ENCODE results near the gene INSR.

Gene INSR

DNA sequence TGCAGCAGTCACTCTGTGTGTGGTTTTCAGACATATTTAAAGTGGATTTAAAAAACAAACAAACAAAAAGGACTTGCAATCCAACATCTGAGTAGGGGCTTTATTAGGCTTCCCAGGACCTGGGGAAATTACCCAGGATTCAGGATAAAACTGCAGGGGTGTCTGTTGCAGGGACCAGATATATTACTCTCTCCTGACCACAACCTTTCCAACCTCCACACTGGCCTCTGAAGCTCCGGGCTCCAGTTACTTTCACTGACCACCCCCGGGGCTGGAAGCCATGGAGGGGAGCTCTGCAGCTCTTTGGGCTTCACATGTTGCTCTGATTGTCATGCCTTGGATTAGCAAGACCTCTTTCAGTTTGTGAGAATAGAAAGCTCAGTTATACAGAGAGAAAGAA lies 75.2 kb downstream of the INSR start:
- WGBS: 82% methylated on average over 2 of the region's 2 CpGs
- no peaks in the 10 kb centered on the region for H3K9me3 ChIP-seq (ENCODE audit: control insufficient read depth, low read length)
- H3K18ac ChIP-seq (ENCODE audit: low read depth in 1 of 2, low read length in 2 of 2): no peak overlapping the region
- H3K27ac ChIP-seq (ENCODE audit: low read length, poor library complexity, severe bottlenecking): no peak overlapping the region
- no peak overlapping the region for H4K91ac ChIP-seq (ENCODE audit: low read length)
- H3K4me3 ChIP-seq (ENCODE audit: insufficient read depth in 1 of 2, low read depth in 1 of 2, low read length in 2 of 2): no peak overlapping the region
- H4K8ac ChIP-seq (ENCODE audit: low read length): no peak overlapping the region
- DNase-seq: no peak
- no peak overlapping the region for H2BK12ac ChIP-seq (ENCODE audit: low read length in 2 of 2)
- H3K36me3 ChIP-seq (ENCODE audit: control insufficient read depth in 1 of 2, insufficient read depth in 2 of 2, low read depth in 1 of 2, low read length in 2 of 2): no peaks in the 10 kb centered on the region
- no peak overlapping the region for H3K14ac ChIP-seq (ENCODE audit: low read length in 2 of 2)
- no peak overlapping the region for H2BK5ac ChIP-seq (ENCODE audit: low read depth, low read length, poor library complexity, severe bottlenecking)
- no peak overlapping the region for H2BK15ac ChIP-seq (ENCODE audit: low read depth, poor library complexity, severe bottlenecking)
- no peaks in the 10 kb centered on the region for H3K4me1 ChIP-seq (ENCODE audit: control insufficient read depth, insufficient read depth, low read depth, low read length)
- H2AK5ac ChIP-seq (ENCODE audit: low read length, severe bottlenecking): no peak overlapping the region
- H3K4me2 ChIP-seq (ENCODE audit: low read length, poor library complexity, severe bottlenecking): no peak overlapping the region
- no peak overlapping the region for H3K23ac ChIP-seq (ENCODE audit: low read length in 2 of 2)
- H3K4ac ChIP-seq (ENCODE audit: low read depth in 1 of 2, low read length in 2 of 2): no peak overlapping the region
- H2BK120ac ChIP-seq (ENCODE audit: low read depth, low read length): no peak overlapping the region
- peaks cover 3% of the 10 kb centered on the region for H3K79me1 ChIP-seq (replicated peaks; ENCODE audit: low read length, poor library complexity, severe bottlenecking)
- H2AFZ ChIP-seq (ENCODE audit: low read depth, low read length): no peak overlapping the region
- H3K9ac ChIP-seq (ENCODE audit: low read length): no peak overlapping the region
- H3K27me3 ChIP-seq (ENCODE audit: control insufficient read depth in 1 of 2, insufficient read depth in 1 of 2, low read length in 2 of 2): peaks cover 0 to 10% of the 10 kb centered on the region in 2 experiments

GRCh38 chr19:7217861-7218260 lies 76.4 kb downstream of the INSR start:
- Histone ChIP-seq H3K36me3 (ENCODE audit: control insufficient read depth in 1 of 2, insufficient read depth in 2 of 2, low read depth in 1 of 2, low read length in 2 of 2) (no peaks in the 10 kb centered on the region), H3K4me3 (ENCODE audit: insufficient read depth in 1 of 2, low read depth in 1 of 2, low read length in 2 of 2) (no peak overlapping the region), H3K14ac (ENCODE audit: low read length in 2 of 2) (no peak overlapping the region), H3K27ac (ENCODE audit: low read length, poor library complexity, severe bottlenecking) (no peak overlapping the region), H2AFZ (ENCODE audit: low read depth, low read length) (no peak overlapping the region), H4K91ac (ENCODE audit: low read length) (no peak overlapping the region), H2AK5ac (ENCODE audit: low read length, severe bottlenecking) (no peak overlapping the region), H3K27me3 (ENCODE audit: control insufficient read depth in 1 of 2, insufficient read depth in 1 of 2, low read length in 2 of 2) (peaks cover 0 to 10% of the 10 kb centered on the region in 2 experiments), H2BK12ac (ENCODE audit: low read length in 2 of 2) (no peak overlapping the region), H2BK15ac (ENCODE audit: low read depth, poor library complexity, severe bottlenecking) (no peak overlapping the region), H3K9ac (ENCODE audit: low read length) (no peak overlapping the region), H4K8ac (ENCODE audit: low read length) (no peak overlapping the region), H3K4me1 (ENCODE audit: control insufficient read depth, insufficient read depth, low read depth, low read length) (no peaks in the 10 kb centered on the region), H2BK5ac (ENCODE audit: low read depth, low read length, poor library complexity, severe bottlenecking) (no peak overlapping the region), H3K23ac (ENCODE audit: low read length in 2 of 2) (no peak overlapping the region), H3K4ac (ENCODE audit: low read depth in 1 of 2, low read length in 2 of 2) (no peak overlapping the region), H3K18ac (ENCODE audit: low read depth in 1 of 2, low read length in 2 of 2) (no peak overlapping the region), H3K4me2 (ENCODE audit: low read length, poor library complexity, severe bottlenecking) (no peak overlapping the region), H3K79me1 (replicated peaks; ENCODE audit: low read length, poor library complexity, severe bottlenecking) (peaks cover 3% of the 10 kb centered on the region), H2BK120ac (ENCODE audit: low read depth, low read length) (no peak overlapping the region), H3K9me3 (ENCODE audit: control insufficient read depth, low read length) (no peaks in the 10 kb centered on the region)
- 88% methylated on average over 6 of the region's 6 CpGs for WGBS
- DNase-seq: no peak

GRCh38 chr19:7216373-7216902 lies 77.8 kb downstream of the INSR start:
- Histone ChIP-seq H3K18ac (ENCODE audit: low read depth in 1 of 2, low read length in 2 of 2) (no peak overlapping the region), H3K4ac (ENCODE audit: low read depth in 1 of 2, low read length in 2 of 2) (no peak overlapping the region), H2AFZ (ENCODE audit: low read depth, low read length) (no peak overlapping the region), H3K27me3 (ENCODE audit: control insufficient read depth in 1 of 2, insufficient read depth in 1 of 2, low read length in 2 of 2) (peaks cover 0 to 15% of the 10 kb centered on the region in 2 experiments), H2BK120ac (ENCODE audit: low read depth, low read length) (no peak overlapping the region), H3K4me2 (ENCODE audit: low read length, poor library complexity, severe bottlenecking) (no peak overlapping the region), H3K27ac (ENCODE audit: low read length, poor library complexity, severe bottlenecking) (no peak overlapping the region), H3K23ac (ENCODE audit: low read length in 2 of 2) (no peak overlapping the region), H4K91ac (ENCODE audit: low read length) (no peak overlapping the region), H3K36me3 (ENCODE audit: control insufficient read depth in 1 of 2, insufficient read depth in 2 of 2, low read depth in 1 of 2, low read length in 2 of 2) (no peaks in the 10 kb centered on the region), H3K4me1 (ENCODE audit: control insufficient read depth, insufficient read depth, low read depth, low read length) (no peaks in the 10 kb centered on the region), H4K8ac (ENCODE audit: low read length) (no peak overlapping the region), H3K14ac (ENCODE audit: low read length in 2 of 2) (no peak overlapping the region), H2BK15ac (ENCODE audit: low read depth, poor library complexity, severe bottlenecking) (no peak overlapping the region), H3K9me3 (ENCODE audit: control insufficient read depth, low read length) (no peaks in the 10 kb centered on the region), H2BK5ac (ENCODE audit: low read depth, low read length, poor library complexity, severe bottlenecking) (no peak overlapping the region), H3K9ac (ENCODE audit: low read length) (no peak overlapping the region), H3K4me3 (ENCODE audit: insufficient read depth in 1 of 2, low read depth in 1 of 2, low read length in 2 of 2) (no peak overlapping the region), H2BK12ac (ENCODE audit: low read length in 2 of 2) (no peak overlapping the region), H2AK5ac (ENCODE audit: low read length, severe bottlenecking) (no peak overlapping the region), H3K79me1 (replicated peaks; ENCODE audit: low read length, poor library complexity, severe bottlenecking) (peaks cover 3% of the 10 kb centered on the region)
- 81% methylated on average over 15 of the region's 15 CpGs for WGBS
- DNase-seq: no peak

GRCh38 chr19:7215176-7215575 lies 79.0 kb downstream of the INSR start:
- WGBS: 68% methylated on average over 4 of the region's 7 CpGs
- Histone ChIP-seq H2BK15ac (ENCODE audit: low read depth, poor library complexity, severe bottlenecking) (no peak overlapping the region), H3K9me3 (ENCODE audit: control insufficient read depth, low read length) (no peaks in the 10 kb centered on the region), H2AK5ac (ENCODE audit: low read length, severe bottlenecking) (no peak overlapping the region), H3K18ac (ENCODE audit: low read depth in 1 of 2, low read length in 2 of 2) (no peak overlapping the region), H3K36me3 (ENCODE audit: control insufficient read depth in 1 of 2, insufficient read depth in 2 of 2, low read depth in 1 of 2, low read length in 2 of 2) (no peaks in the 10 kb centered on the region), H3K4me3 (ENCODE audit: insufficient read depth in 1 of 2, low read depth in 1 of 2, low read length in 2 of 2) (no peak overlapping the region), H3K4me1 (ENCODE audit: control insufficient read depth, insufficient read depth, low read depth, low read length) (no peaks in the 10 kb centered on the region), H3K9ac (ENCODE audit: low read length) (no peak overlapping the region), H2BK120ac (ENCODE audit: low read depth, low read length) (no peak overlapping the region), H2AFZ (ENCODE audit: low read depth, low read length) (no peak overlapping the region), H3K27ac (ENCODE audit: low read length, poor library complexity, severe bottlenecking) (no peak overlapping the region), H2BK5ac (ENCODE audit: low read depth, low read length, poor library complexity, severe bottlenecking) (no peak overlapping the region), H3K4ac (ENCODE audit: low read depth in 1 of 2, low read length in 2 of 2) (no peak overlapping the region), H3K23ac (ENCODE audit: low read length in 2 of 2) (no peak overlapping the region), H2BK12ac (ENCODE audit: low read length in 2 of 2) (no peak overlapping the region), H3K27me3 (ENCODE audit: control insufficient read depth in 1 of 2, insufficient read depth in 1 of 2, low read length in 2 of 2) (peaks cover 0 to 15% of the 10 kb centered on the region in 2 experiments), H4K8ac (ENCODE audit: low read length) (no peak overlapping the region), H3K4me2 (ENCODE audit: low read length, poor library complexity, severe bottlenecking) (no peak overlapping the region), H3K14ac (ENCODE audit: low read length in 2 of 2) (no peak overlapping the region), H3K79me1 (replicated peaks; ENCODE audit: low read length, poor library complexity, severe bottlenecking) (peaks cover 3% of the 10 kb centered on the region), H4K91ac (ENCODE audit: low read length) (no peak overlapping the region)
- DNase-seq: no peak

Data from mesenchymal stem cell (in vitro differentiated cells and primary cell).